ENCODE data around the gene MAST2. TPM values are rescaled to one million over a fixed set of nuclear protein-coding genes. Genes with fewer than 3 reads are reported as not detected.

The MAST2 gene
- total RNA-seq, 1 experiment from 2014 or later: 38.4 TPM

- Histone ChIP-seq H3K4me1 (ENCODE audit: insufficient read depth, low read length, poor library complexity, severe bottlenecking) (no peaks in the 10 kb centered on the region), H3K9me3 (ENCODE audit: low read depth, low read length, poor library complexity, severe bottlenecking) (no peaks in the 10 kb centered on the region), H3K36me3 (ENCODE audit: insufficient read depth, low read length, poor library complexity, severe bottlenecking) (no peaks in the 10 kb centered on the region), H3K4me3 (ENCODE audit: low read depth, low read length, poor library complexity, severe bottlenecking) (no peak overlapping the region), H3K27me3 (replicated peaks; ENCODE audit: insufficient read depth, low read depth, low read length, poor library complexity) (no peaks in the 10 kb centered on the region), H3K27ac (ENCODE audit: low read depth, low read length, poor library complexity, severe bottlenecking) (no peak overlapping the region)
- ChIA-PET POLR2A (ENCODE audit: low non-redundant PET) (no interaction called here), CTCF (no interaction called here)
- no peak for DNase-seq (ENCODE audit: low spot score)
- no TSS peak for BruUV-seq (replicated peaks)
- intact Hi-C loops (cut with micrococcal nuclease; ENCODE audit: unreplicated experiment): no loop called here
- no peak for TF ChIP-seq CTCF (conservative IDR thresholded peaks at IDR 0.05; ENCODE audit: low read depth, low read length)
- no peak for TF ChIP-seq EZH2 (IDR thresholded peaks at IDR 0.05; ENCODE audit: borderline replicate concordance, low read depth, low read length, poor library complexity, severe bottlenecking)
Measured at GRCh38 chr1:46030074-46030870, 226.9 kb downstream of the MAST2 start.

GRCh38 chr1:46030876-46031660 is 227.7 kb downstream of the MAST2 start:
- Histone ChIP-seq H3K27me3 (replicated peaks; ENCODE audit: insufficient read depth, low read depth, low read length, poor library complexity) (no peaks in the 10 kb centered on the region), H3K4me1 (ENCODE audit: insufficient read depth, low read length, poor library complexity, severe bottlenecking) (no peaks in the 10 kb centered on the region), H3K4me3 (ENCODE audit: low read depth, low read length, poor library complexity, severe bottlenecking) (no peak overlapping the region), H3K9me3 (ENCODE audit: low read depth, low read length, poor library complexity, severe bottlenecking) (no peaks in the 10 kb centered on the region), H3K27ac (ENCODE audit: low read depth, low read length, poor library complexity, severe bottlenecking) (no peak overlapping the region), H3K36me3 (ENCODE audit: insufficient read depth, low read length, poor library complexity, severe bottlenecking) (no peaks in the 10 kb centered on the region)
- DNase-seq (ENCODE audit: low spot score): no peak
- no peak for TF ChIP-seq CTCF (conservative IDR thresholded peaks at IDR 0.05; ENCODE audit: low read depth, low read length)
- no peak for TF ChIP-seq EZH2 (IDR thresholded peaks at IDR 0.05; ENCODE audit: borderline replicate concordance, low read depth, low read length, poor library complexity, severe bottlenecking)
- no TSS peak for BruUV-seq (replicated peaks)
- ChIA-PET POLR2A (ENCODE audit: low non-redundant PET) (no interaction called here), CTCF (no interaction called here)
- intact Hi-C loops (cut with micrococcal nuclease; ENCODE audit: unreplicated experiment): no loop called here

GRCh38 chr1:46034601-46035516 is 231.4 kb downstream of the MAST2 start:
- no peak for TF ChIP-seq CTCF (conservative IDR thresholded peaks at IDR 0.05; ENCODE audit: low read depth, low read length)
- TF ChIP-seq EZH2 (IDR thresholded peaks at IDR 0.05; ENCODE audit: borderline replicate concordance, low read depth, low read length, poor library complexity, severe bottlenecking): no peak
- DNase-seq (ENCODE audit: low spot score): no peak
- peaks cover 16% of the 10 kb centered on the region for H3K4me1 ChIP-seq (ENCODE audit: insufficient read depth, low read length, poor library complexity, severe bottlenecking)
- H3K27ac ChIP-seq (ENCODE audit: low read depth, low read length, poor library complexity, severe bottlenecking): no peak overlapping the region
- no TSS peak for BruUV-seq (replicated peaks)
- H3K36me3 ChIP-seq (ENCODE audit: insufficient read depth, low read length, poor library complexity, severe bottlenecking): no peaks in the 10 kb centered on the region
- H3K27me3 ChIP-seq (replicated peaks; ENCODE audit: insufficient read depth, low read depth, low read length, poor library complexity): no peaks in the 10 kb centered on the region
- H3K9me3 ChIP-seq (ENCODE audit: low read depth, low read length, poor library complexity, severe bottlenecking): no peaks in the 10 kb centered on the region
- intact Hi-C loops (cut with micrococcal nuclease; ENCODE audit: unreplicated experiment): loop anchor here (5.0 kb wide), 1 partner anchor 97 kb away; the partner anchor contains the start of gene PIK3R3
- CTCF ChIA-PET: interaction anchor here (1.5 kb wide), 1 partner anchor 143 kb away, joined by 4 read pairs; no protein-coding TSS in a partner anchor
- H3K4me3 ChIP-seq (ENCODE audit: low read depth, low read length, poor library complexity, severe bottlenecking): no peak overlapping the region
- POLR2A ChIA-PET (ENCODE audit: low non-redundant PET): no interaction called here

Data from A673 (cell line).